Measurements from ENCODE around the gene GLIS1. TPM values are rescaled to one million over a fixed set of nuclear protein-coding genes. Genes with fewer than 3 reads are reported as not detected.

Gene GLIS1
- total RNA-seq, 2 experiments from 2014 or later = not detected

GRCh38 chr1:53696051-53696450 is 42.9 kb downstream of the GLIS1 start:
- ChIA-PET CTCF (no interaction called here), POLR2A (no interaction called here)
- Mint-ChIP-seq H3K27ac (no peak overlapping the region), H3K4me1 (ENCODE audit: low read depth) (no peaks in the 10 kb centered on the region), H3K4me3 (no peak overlapping the region), H3K9me3 (no peaks in the 10 kb centered on the region), H3K27me3 (peaks cover 2% of the 10 kb centered on the region), H3K36me3 (ENCODE audit: low read depth) (no peaks in the 10 kb centered on the region)
- DNase-seq (no peak), ATAC-seq (no peak)
- TF ChIP-seq CTCF (IDR thresholded peaks at IDR 0.05) = no peak
- intact Hi-C loops (cut with micrococcal nuclease) = no loop called here

- no peaks in the 10 kb centered on the region for H3K4me1 Mint-ChIP-seq (ENCODE audit: low read depth)
- DNase-seq = no peak
- ChIA-PET POLR2A (no interaction called here), CTCF (no interaction called here)
- H3K27ac Mint-ChIP-seq = no peak overlapping the region
- no peaks in the 10 kb centered on the region for H3K36me3 Mint-ChIP-seq (ENCODE audit: low read depth)
- no peak overlapping the region for H3K4me3 Mint-ChIP-seq
- TF ChIP-seq CTCF (IDR thresholded peaks at IDR 0.05) = no peak
- no peaks in the 10 kb centered on the region for H3K9me3 Mint-ChIP-seq
- intact Hi-C loops (cut with micrococcal nuclease) = no loop called here
- H3K27me3 Mint-ChIP-seq = peaks cover 2% of the 10 kb centered on the region
- ATAC-seq = no peak
Observed at GRCh38 chr1:53695116-53695515, 43.8 kb downstream of the GLIS1 start.

GRCh38 chr1:53694718-53695091 is 44.3 kb downstream of the GLIS1 start:
- ATAC-seq (no peak), DNase-seq (no peak)
- Mint-ChIP-seq H3K27ac (no peak overlapping the region), H3K27me3 (peaks cover 2% of the 10 kb centered on the region), H3K36me3 (ENCODE audit: low read depth) (no peaks in the 10 kb centered on the region), H3K4me3 (no peak overlapping the region), H3K9me3 (no peaks in the 10 kb centered on the region), H3K4me1 (ENCODE audit: low read depth) (no peaks in the 10 kb centered on the region)
- ChIA-PET CTCF (no interaction called here), POLR2A (interaction anchor here (0.6 kb wide), 1 partner anchor 24 kb away, joined by 3 read pairs; no protein-coding TSS in a partner anchor)
- no peak for TF ChIP-seq CTCF (IDR thresholded peaks at IDR 0.05)
- intact Hi-C loops (cut with micrococcal nuclease) = no loop called here

GRCh38 chr1:53693773-53694717 is 44.9 kb downstream of the GLIS1 start:
- Mint-ChIP-seq H3K27me3 (peaks cover 2% of the 10 kb centered on the region), H3K27ac (no peak overlapping the region), H3K9me3 (no peaks in the 10 kb centered on the region), H3K4me1 (ENCODE audit: low read depth) (no peaks in the 10 kb centered on the region), H3K36me3 (ENCODE audit: low read depth) (no peaks in the 10 kb centered on the region), H3K4me3 (no peak overlapping the region)
- ATAC-seq (no peak), DNase-seq (no peak)
- CTCF ChIA-PET = interaction anchor here (0.6 to 0.7 kb wide), 2 partner anchors 12 to 272 kb away, joined by 3 read pairs; no protein-coding TSS in a partner anchor
- TF ChIP-seq CTCF (IDR thresholded peaks at IDR 0.05) = no peak
- POLR2A ChIA-PET = interaction anchor here (0.6 kb wide), 1 partner anchor 23 kb away, joined by 3 read pairs; no protein-coding TSS in a partner anchor
- intact Hi-C loops (cut with micrococcal nuclease) = no loop called here

- Mint-ChIP-seq H3K9me3 (no peaks in the 10 kb centered on the region), H3K4me3 (no peak overlapping the region), H3K27me3 (peaks cover 2% of the 10 kb centered on the region), H3K27ac (no peak overlapping the region), H3K36me3 (ENCODE audit: low read depth) (no peaks in the 10 kb centered on the region), H3K4me1 (ENCODE audit: low read depth) (no peaks in the 10 kb centered on the region)
- no peak for TF ChIP-seq CTCF (IDR thresholded peaks at IDR 0.05)
- intact Hi-C loops (cut with micrococcal nuclease) = no loop called here
- DNase-seq (no peak), ATAC-seq (no peak)
- POLR2A ChIA-PET = no interaction called here
- CTCF ChIA-PET = no interaction called here
Observed at GRCh38 chr1:53693339-53693738, 45.6 kb downstream of the GLIS1 start.

Data from activated CD8-positive, alpha-beta T cell treated with anti-CD3 and anti-CD28 coated beads for 36 hours (primary cell).